H1 (cell line): ENCODE data around the gene RIMS1.

Experiments used
- BRCA1 ChIP-seq: IDR thresholded peaks from 2 replicates; pipeline ENCODE4 v1.6.1; 2012; ENCODE audit warnings: low read depth, low read length, improper control_type of control experiment
- CEBPB ChIP-seq: IDR thresholded peaks from 2 replicates; pipeline ENCODE4 v1.6.1; 2012; ENCODE audit warnings: low read depth, low read length
- CREB1 ChIP-seq: IDR thresholded peaks from 2 replicates; pipeline ENCODE4 v1.6.1; 2012; ENCODE audit warnings: inconsistent platforms
- CTCF ChIP-seq, 3 experiments: IDR thresholded peaks; 1 replicate in 2 of 3; 2 replicates in 1 of 3; pipeline versions ENCODE4 v1.5.1 to v1.6.1; 2011; ENCODE audit warnings: low read length in 3 of 3, mild to moderate bottlenecking in 3 of 3, inconsistent platforms in 2 of 3, low read depth in 1 of 3, moderate library complexity in 1 of 3; ENCODE audit not compliant: insufficient read depth in 1 of 3; ENCODE audit errors: control extremely low read depth in 1 of 3
- MAFK ChIP-seq: IDR thresholded peaks from 2 replicates; pipeline ENCODE4 v1.6.1; 2012; ENCODE audit warnings: low read depth, mild to moderate bottlenecking, improper control_type of control experiment, low read length
- MAX ChIP-seq: IDR thresholded peaks from 2 replicates; pipeline ENCODE4 v1.6.1; 2012; ENCODE audit warnings: inconsistent platforms
- POLR2AphosphoS5 ChIP-seq: IDR thresholded peaks from 2 replicates; pipeline ENCODE4 v1.6.1; 2011; ENCODE audit warnings: low read depth, low read length
- SIX5 ChIP-seq: IDR thresholded peaks from 2 replicates; pipeline ENCODE4 v1.6.1; 2011; ENCODE audit warnings: mild to moderate bottlenecking, low read depth, low read length

- TF ChIP-seq MAFK (no peak), BRCA1 (no peak), MAX (no peak), CTCF (IDR thresholded peaks at IDR 0.05; ENCODE audit: control extremely low read depth in 1 of 3, insufficient read depth in 1 of 3, low read depth in 1 of 3, low read length in 3 of 3) (no peak), POLR2AphosphoS5 (no peak), CREB1 (no peak), SIX5 (no peak), CEBPB (no peak)
Measured at GRCh38 chr6:72422171-72422570, 535.8 kb downstream of the RIMS1 start.
